SJCRH30 (cell line): ENCODE data around the gene UBLCP1. TPM values are rescaled to one million over a fixed set of nuclear protein-coding genes. Genes with fewer than 3 reads are reported as not detected.
"Not testable (repeated sequence)": the region's sequence is repeated elsewhere in the genome, so short reads cannot be mapped to it uniquely, and the experiment has no call there.

ENCODE experiments used
- DNase-seq, 2 experiments: peaks; one replicate each; pipeline ENCODE4 v3.0.0-alpha.2; 2015 to 2020
- H3K27ac ChIP-seq: fragments of 250-450 bp; sonication (Bioruptor Pico); 2 replicates; pipeline ENCODE4 v1.5.1; 2020; ENCODE audit warnings: mild to moderate bottlenecking, moderate library complexity
- H3K27me3 ChIP-seq: fragments of 250-450 bp; sonication (Bioruptor Pico); 2 replicates; pipeline ENCODE4 v1.5.1; 2020; ENCODE audit warnings: mild to moderate bottlenecking, moderate library complexity
- H3K36me3 ChIP-seq: fragments of 250-450 bp; sonication (Bioruptor Pico); 2 replicates; pipeline ENCODE4 v1.5.1; 2020; ENCODE audit warnings: mild to moderate bottlenecking, moderate library complexity
- H3K4me1 ChIP-seq: fragments of 250-450 bp; sonication (Bioruptor Pico); 2 replicates; pipeline ENCODE4 v1.5.1; 2020; ENCODE audit warnings: mild to moderate bottlenecking, moderate library complexity
- H3K4me3 ChIP-seq: fragments of 250-450 bp; sonication (Bioruptor Pico); 2 replicates; pipeline ENCODE4 v1.5.1; 2020; ENCODE audit warnings: mild to moderate bottlenecking, moderate library complexity
- H3K9me3 ChIP-seq: fragments of 250-450 bp; sonication (Bioruptor Pico); replicated peaks from 2 replicates; pipeline ENCODE4 v1.5.1; 2020; ENCODE audit warnings: mild to moderate bottlenecking, moderate library complexity
- total RNA-seq: library from RNA; depleted of rRNA; stranded (reverse); fragments of >200 nt; shearing (Covaris generic); gene quantifications from 2 replicates; pipeline ENCODE4 v1.2.3, GENCODE V29; 2014

The UBLCP1 gene
- total RNA-seq, 1 experiment from 2014 or later = 28.7 TPM

DNA sequence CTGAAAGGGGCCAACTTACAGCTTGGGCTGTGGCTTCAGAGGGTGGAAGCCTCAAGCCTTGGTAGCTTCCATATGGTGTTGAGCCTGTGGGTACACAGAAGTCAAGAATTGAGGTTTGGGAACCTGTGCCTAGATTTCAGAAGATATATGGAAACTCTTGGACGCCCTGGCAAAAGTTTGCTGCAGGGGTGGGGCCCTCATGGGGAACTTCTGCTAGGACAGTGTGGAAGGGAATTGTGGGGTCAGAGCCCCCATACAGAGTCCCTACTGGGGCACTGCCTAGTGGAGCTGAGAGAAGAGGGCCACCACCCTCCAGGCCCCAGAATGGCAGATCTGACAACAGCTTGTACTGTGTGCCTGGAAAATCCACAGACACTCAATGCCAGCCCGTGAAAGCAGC lies 3.7 kb downstream of the UBLCP1 start:
- H3K4me1 ChIP-seq, H3K27me3 ChIP-seq, H3K4me3 ChIP-seq, H3K9me3 ChIP-seq, H3K27ac ChIP-seq, DNase-seq: not testable (repeated sequence)
- H3K36me3 ChIP-seq = peaks cover 16% of the 10 kb centered on the region

- peaks cover 37% of the 10 kb centered on the region for H3K36me3 ChIP-seq
- no peaks in the 10 kb centered on the region for H3K4me1 ChIP-seq
- H3K27ac ChIP-seq = no peak overlapping the region
- no peaks in the 10 kb centered on the region for H3K27me3 ChIP-seq
- no peaks in the 10 kb centered on the region for H3K9me3 ChIP-seq
- H3K4me3 ChIP-seq = no peak overlapping the region
- no peak for DNase-seq
Observed at GRCh38 chr5:159269723-159270122, 6.6 kb downstream of the UBLCP1 start.

DNA sequence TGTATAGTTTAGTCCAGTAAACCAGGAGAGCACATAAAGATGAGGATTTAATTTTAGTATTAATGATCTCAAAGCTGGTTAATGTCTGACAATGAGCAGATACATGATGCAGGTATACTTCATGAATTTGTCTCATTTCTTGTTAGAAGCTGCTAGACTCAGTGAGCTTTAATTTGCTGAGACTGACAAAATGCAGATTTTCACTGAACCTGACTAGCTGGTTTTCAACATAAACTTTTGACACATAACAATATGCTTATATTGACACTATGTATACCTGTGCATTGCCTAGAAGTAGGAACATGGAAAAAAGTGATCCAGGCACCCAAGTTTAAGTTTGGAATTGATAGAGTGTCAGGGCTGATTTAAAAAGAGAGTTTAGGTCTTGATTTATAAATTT lies 10.8 kb downstream of the UBLCP1 start:
- H3K27me3 ChIP-seq = no peaks in the 10 kb centered on the region
- no peak overlapping the region for H3K27ac ChIP-seq
- H3K4me3 ChIP-seq = no peak overlapping the region
- H3K9me3 ChIP-seq = no peaks in the 10 kb centered on the region
- peaks cover 47% of the 10 kb centered on the region for H3K36me3 ChIP-seq
- no peaks in the 10 kb centered on the region for H3K4me1 ChIP-seq
- DNase-seq = no peak

GRCh38 chr5:159274676-159275075 lies 11.6 kb downstream of the UBLCP1 start:
- DNase-seq = no peak
- Histone ChIP-seq H3K27ac (no peak overlapping the region), H3K4me1 (no peaks in the 10 kb centered on the region), H3K27me3 (no peaks in the 10 kb centered on the region), H3K9me3 (no peaks in the 10 kb centered on the region), H3K36me3 (peaks cover 40% of the 10 kb centered on the region), H3K4me3 (no peak overlapping the region)

GRCh38 chr5:159286420-159287035 lies 23.4 kb downstream of the UBLCP1 start:
- DNase-seq = peak in 1 of 2 experiments; percentile 27
- Histone ChIP-seq H3K27ac (no peak overlapping the region), H3K4me3 (no peak overlapping the region), H3K9me3 (no peaks in the 10 kb centered on the region; the same call in 1 of the 2 replicates), H3K4me1 (no peaks in the 10 kb centered on the region; the same call in 1 of the 2 replicates), H3K36me3 (peaks cover 16% of the 10 kb centered on the region), H3K27me3 (no peaks in the 10 kb centered on the region)

DNA sequence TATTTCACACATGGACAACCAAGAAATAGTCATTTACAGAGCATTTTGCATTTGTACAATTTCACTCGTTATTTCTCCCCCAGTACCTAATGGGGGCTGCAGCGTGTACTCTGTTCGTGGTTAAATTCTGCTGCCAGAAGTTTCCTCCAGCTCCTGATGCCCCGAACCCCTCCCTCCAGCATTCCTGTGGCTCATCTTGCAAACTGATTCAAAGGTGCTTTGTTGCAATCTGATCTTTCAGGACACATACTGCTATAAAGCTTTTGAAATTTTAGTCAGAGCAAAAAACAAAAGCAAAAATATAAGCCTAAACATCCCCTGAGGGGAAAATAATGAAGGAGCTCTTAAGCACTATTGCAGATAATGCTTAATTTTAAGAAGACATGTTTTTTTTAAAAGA lies 27.7 kb downstream of the UBLCP1 start:
- peak in 1 of 2 experiments; percentile 32 for DNase-seq
- H3K4me1 ChIP-seq = no peaks in the 10 kb centered on the region; the same call in 1 of the 2 replicates
- H3K27me3 ChIP-seq = no peaks in the 10 kb centered on the region
- no peaks in the 10 kb centered on the region; the same call in 1 of the 2 replicates for H3K9me3 ChIP-seq
- no peak overlapping the region for H3K4me3 ChIP-seq
- peaks cover 3% of the 10 kb centered on the region; the same call in 1 of the 2 replicates for H3K36me3 ChIP-seq
- no peak overlapping the region for H3K27ac ChIP-seq

- H3K4me1 ChIP-seq = no peaks in the 10 kb centered on the region
- H3K27me3 ChIP-seq = no peaks in the 10 kb centered on the region
- no peak for DNase-seq
- no peak overlapping the region for H3K4me3 ChIP-seq
- H3K27ac ChIP-seq = no peak overlapping the region
- H3K9me3 ChIP-seq = no peaks in the 10 kb centered on the region; the same call in 1 of the 2 replicates
- no peaks in the 10 kb centered on the region for H3K36me3 ChIP-seq
Observed at GRCh38 chr5:159294921-159295320, 31.8 kb downstream of the UBLCP1 start.

DNA sequence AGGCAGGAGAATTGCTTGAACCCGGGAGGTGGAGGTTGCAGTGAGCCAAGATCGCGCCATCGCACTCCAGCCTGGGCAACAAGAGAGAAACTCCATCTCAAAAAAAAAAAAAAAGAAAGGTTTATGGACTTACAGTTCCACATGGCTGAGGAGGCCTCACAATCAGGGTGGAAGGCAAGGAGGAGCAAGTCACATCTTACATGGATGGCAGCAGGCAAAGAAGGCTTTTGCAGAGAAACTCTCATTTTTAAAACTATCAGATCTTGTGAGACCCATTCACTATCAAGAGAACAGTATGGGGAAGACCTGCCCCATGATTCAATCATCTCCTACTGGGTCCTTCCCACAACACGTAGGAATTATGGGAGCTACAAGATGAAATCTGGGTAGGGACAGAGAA lies 34.2 kb downstream of the UBLCP1 start:
- not testable (repeated sequence) for H3K4me1 ChIP-seq, H3K4me3 ChIP-seq, DNase-seq, H3K9me3 ChIP-seq, H3K27me3 ChIP-seq, H3K36me3 ChIP-seq, H3K27ac ChIP-seq

DNA sequence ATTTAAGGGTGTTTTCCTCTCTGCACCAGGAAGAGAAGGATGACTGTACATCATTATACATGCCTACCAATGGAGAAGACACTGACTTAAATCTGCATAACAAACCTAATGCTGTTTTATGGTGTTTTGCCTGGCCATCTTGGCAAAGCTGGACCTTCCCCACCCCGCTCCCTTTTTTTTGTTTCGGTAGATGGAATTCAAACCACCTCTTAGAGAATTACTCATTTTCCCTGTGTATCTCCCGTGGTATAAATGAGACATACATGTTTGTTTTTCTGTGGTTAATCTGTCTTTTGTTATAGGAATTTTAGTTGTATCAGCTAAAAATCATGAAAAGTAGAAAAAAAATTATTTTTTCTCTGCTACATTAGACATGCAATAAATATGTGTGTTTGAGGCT lies 38.4 kb downstream of the UBLCP1 start:
- DNase-seq = no peak
- H3K4me3 ChIP-seq = no peak overlapping the region
- no peaks in the 10 kb centered on the region for H3K36me3 ChIP-seq
- no peaks in the 10 kb centered on the region; the same call in 1 of the 2 replicates for H3K27me3 ChIP-seq
- peaks cover 13% of the 10 kb centered on the region for H3K9me3 ChIP-seq
- H3K4me1 ChIP-seq = no peaks in the 10 kb centered on the region
- H3K27ac ChIP-seq = no peak overlapping the region

DNA sequence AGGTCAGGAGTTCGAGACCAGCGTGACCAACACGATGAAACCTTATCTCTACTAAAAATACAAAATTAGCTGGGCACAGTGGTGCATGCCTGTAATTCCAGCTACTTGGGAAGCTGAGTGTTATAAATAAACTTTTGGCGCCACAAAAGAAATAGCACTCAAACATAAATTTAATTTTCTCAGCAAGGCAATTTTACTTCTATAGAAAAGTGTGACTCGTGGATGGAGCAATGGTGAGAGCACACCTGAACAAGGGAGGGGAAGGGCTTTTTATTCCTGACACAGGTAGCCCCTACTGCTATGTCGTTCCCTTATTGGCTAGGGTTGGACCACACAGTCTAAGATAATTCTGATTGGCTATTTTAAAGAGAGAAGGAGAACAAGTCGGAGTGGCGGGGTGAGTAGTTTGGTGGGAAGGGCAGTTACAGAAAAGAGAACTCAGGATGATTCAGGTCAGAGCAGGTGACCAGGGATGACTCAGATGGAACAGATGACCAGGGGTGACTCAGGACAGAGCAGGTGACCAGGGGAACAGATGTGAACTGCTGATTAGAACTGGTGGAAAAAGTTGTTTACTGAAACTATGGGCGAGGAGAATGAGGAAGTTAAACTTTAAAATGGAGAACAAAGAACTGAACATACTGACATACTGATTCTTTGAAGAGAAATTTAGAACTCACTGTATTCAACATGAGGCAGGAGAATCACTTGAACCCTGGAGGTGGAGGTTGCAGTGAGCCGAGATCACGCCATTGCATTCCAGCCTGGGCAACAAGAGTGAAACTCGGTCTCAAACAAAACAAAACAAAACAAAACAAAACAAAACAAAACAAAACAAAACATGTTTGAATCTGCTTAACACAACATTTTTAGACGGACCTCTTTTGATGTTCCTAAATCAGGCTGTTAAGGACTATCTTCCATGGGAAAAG lies 39.1 kb downstream of the UBLCP1 start:
- not testable (repeated sequence) for H3K27me3 ChIP-seq, H3K4me3 ChIP-seq, H3K27ac ChIP-seq, H3K36me3 ChIP-seq, DNase-seq, H3K4me1 ChIP-seq
- H3K9me3 ChIP-seq = peaks cover 13% of the 10 kb centered on the region

DNA sequence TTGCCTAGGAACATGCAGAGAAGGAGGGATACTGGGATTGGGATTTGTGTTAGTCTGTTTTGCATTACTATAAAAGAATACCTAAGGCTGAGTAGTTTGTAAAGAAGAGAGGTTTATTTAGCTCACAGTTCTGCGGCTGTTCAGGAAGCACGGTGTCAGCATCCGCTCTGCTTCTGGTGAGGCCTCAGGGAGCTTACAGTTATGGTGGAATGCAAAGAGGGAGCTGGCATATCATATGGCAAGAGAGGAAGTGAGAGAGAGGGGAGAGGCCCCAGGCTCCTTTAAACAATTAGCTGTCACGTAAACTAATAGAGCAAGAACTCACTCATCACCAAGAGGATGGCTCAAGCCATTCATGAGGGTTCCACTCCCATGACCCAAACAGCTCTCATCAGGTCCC lies 40.2 kb downstream of the UBLCP1 start:
- Histone ChIP-seq H3K36me3 (no peaks in the 10 kb centered on the region), H3K9me3 (peaks cover 13% of the 10 kb centered on the region), H3K4me3 (no peak overlapping the region), H3K27ac (no peak overlapping the region), H3K27me3 (no peaks in the 10 kb centered on the region; the same call in 1 of the 2 replicates), H3K4me1 (no peaks in the 10 kb centered on the region)
- no peak for DNase-seq

DNA sequence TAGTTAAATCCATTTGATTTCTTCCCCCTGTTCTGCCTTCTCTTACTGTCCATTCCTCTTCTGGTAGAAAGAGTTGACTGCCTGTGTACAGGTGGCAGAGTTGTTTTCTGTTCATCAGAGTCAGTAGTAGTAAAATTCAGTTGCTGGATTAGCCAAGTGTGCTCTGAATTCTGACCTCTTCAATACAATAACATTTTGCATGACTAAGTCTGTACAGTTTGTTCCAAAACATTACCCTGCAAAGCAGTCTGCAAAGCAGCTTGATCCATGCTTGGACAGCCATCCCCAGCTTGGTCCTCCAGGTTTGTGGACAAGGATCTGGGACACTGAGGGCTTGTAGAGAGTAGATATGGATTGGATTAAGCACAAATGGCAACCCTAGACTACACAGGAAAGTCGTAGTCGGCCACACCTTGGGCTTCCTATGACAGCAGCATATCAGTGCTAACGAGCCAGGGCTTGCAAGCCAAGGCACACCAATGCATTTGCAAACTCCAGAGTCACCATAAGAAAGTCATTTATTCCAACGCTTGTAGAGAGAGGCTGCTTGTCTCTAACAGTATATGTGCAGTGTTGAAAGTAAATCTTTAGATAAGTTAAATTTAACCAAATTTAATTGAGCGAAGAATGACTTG lies 42.0 kb downstream of the UBLCP1 start:
- Histone ChIP-seq H3K4me3 (no peak overlapping the region), H3K36me3 (no peaks in the 10 kb centered on the region), H3K27me3 (no peaks in the 10 kb centered on the region; the same call in 1 of the 2 replicates), H3K27ac (no peak overlapping the region), H3K4me1 (no peaks in the 10 kb centered on the region), H3K9me3 (peaks cover 13% of the 10 kb centered on the region)
- no peak for DNase-seq

DNA sequence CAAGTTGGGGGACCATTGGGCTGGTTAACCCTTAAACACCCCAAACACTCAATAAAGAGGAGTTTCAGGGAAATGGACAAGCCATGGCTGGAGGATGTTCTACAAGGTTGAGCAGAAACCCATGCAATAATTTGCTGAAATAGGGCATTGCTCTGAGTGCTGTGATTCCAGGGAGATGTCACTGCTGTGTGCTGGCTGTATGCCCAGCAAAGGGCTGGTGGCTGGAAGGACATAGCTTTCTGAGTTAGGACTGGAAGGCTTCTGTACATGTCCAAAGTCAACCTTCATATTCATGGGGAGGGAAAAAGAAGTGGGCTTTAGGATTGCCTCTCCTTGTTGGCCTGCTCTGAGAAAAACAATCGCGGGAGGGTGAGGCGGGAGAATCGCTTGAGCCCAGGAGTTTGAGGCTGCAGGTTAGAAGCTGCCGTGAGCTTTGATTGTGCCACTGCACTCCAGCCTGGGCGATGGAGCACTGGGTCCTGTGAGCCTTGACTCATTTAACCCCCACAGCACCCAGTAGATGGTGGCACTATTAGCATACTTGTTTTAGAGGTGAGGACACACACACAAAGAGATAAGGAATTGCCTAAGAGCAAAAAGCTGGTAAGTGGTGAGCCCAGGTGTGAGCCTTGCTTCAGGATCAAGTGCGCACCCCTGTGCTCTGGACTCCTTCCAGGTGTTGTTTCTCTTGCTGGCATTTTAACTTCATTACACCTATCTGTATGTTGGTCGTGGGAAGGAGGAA lies 46.8 kb downstream of the UBLCP1 start:
- Histone ChIP-seq H3K4me3 (no peak overlapping the region), H3K27me3 (no peaks in the 10 kb centered on the region; the same call in 1 of the 2 replicates), H3K27ac (no peak overlapping the region), H3K4me1 (no peaks in the 10 kb centered on the region; the same call in 1 of the 2 replicates), H3K36me3 (no peaks in the 10 kb centered on the region), H3K9me3 (no peaks in the 10 kb centered on the region)
- DNase-seq = no peak

DNA sequence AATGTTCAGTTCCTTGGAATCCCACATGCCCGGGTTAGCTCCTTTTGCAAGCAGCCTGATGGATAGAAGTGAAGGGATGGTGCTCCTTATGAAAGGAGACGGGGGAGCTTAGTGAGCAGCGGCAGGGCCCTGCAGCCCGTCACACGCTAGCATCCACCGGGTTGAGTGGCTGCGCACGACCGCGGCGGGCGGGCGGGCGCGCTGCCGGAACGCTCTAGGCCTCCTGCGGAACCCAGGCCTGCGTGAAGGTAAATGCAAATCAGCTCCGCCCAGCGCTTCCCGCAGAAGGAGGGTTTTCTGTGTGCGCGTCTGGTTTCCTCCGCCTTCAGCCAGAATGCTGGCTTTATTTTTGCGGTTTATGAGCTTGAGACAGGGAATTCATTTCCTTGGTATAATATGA lies 47.4 kb downstream of the UBLCP1 start:
- no peaks in the 10 kb centered on the region for H3K36me3 ChIP-seq
- no peaks in the 10 kb centered on the region; the same call in 1 of the 2 replicates for H3K4me1 ChIP-seq
- no peaks in the 10 kb centered on the region; the same call in 1 of the 2 replicates for H3K27me3 ChIP-seq
- H3K4me3 ChIP-seq = no peak overlapping the region
- H3K27ac ChIP-seq = no peak overlapping the region
- no peaks in the 10 kb centered on the region for H3K9me3 ChIP-seq
- no peak for DNase-seq
